ACC112 (cell line): ENCODE results near the gene PEX14.

Source experiments
- H2AFZ ChIP-seq: fragments of 200-600 bp; sonication (generic); one replicate; pipeline ENCODE4 v1.6.0; 2017; ENCODE audit warnings: antibody characterized with exemption, low read length; ENCODE audit not compliant: unreplicated experiment
- H3K27ac ChIP-seq: fragments of 200-600 bp; sonication (generic); 2 replicates; pipeline ENCODE4 v1.5.1; 2014; ENCODE audit warnings: low read depth, mild to moderate bottlenecking, antibody characterized with exemption, low read length, moderate library complexity
- H3K27me3 ChIP-seq: fragments of 200-600 bp; sonication (generic); 2 replicates; pipeline ENCODE4 v1.6.1; 2014; ENCODE audit warnings: mild to moderate bottlenecking, antibody characterized with exemption, low read length, moderate library complexity, mixed read lengths; ENCODE audit not compliant: insufficient read depth
- H3K36me3 ChIP-seq: fragments of 200-600 bp; sonication (generic); 2 replicates; pipeline ENCODE4 v1.6.1; 2016; ENCODE audit warnings: mild to moderate bottlenecking, antibody characterized with exemption, low read length, moderate library complexity, mixed read lengths; ENCODE audit not compliant: insufficient read depth
- H3K4me1 ChIP-seq: fragments of 200-600 bp; sonication (generic); one replicate; pipeline ENCODE4 v1.6.1; 2016; ENCODE audit warnings: low read length, mixed read lengths; ENCODE audit not compliant: insufficient read depth, unreplicated experiment, control insufficient read depth
- H3K4me3 ChIP-seq: fragments of 200-600 bp; sonication (generic); 2 replicates; pipeline ENCODE4 v1.5.1; 2014; ENCODE audit warnings: mild to moderate bottlenecking, low read depth, low read length
- H3K79me2 ChIP-seq: fragments of 200-600 bp; sonication (generic); one replicate; pipeline ENCODE4 v1.6.0; 2016; ENCODE audit warnings: low read length; ENCODE audit not compliant: control insufficient read depth, unreplicated experiment, insufficient read depth

PEX14 gene

GRCh38 chr1:10594595-10595223 is 120.0 kb downstream of the PEX14 start:
- no peaks in the 10 kb centered on the region for H3K27me3 ChIP-seq
- H3K27ac ChIP-seq: no peak overlapping the region
- peaks cover 10% of the 10 kb centered on the region for H3K4me1 ChIP-seq
- H3K4me3 ChIP-seq: no peak overlapping the region
- no peaks in the 10 kb centered on the region for H3K36me3 ChIP-seq
- no peak overlapping the region for H2AFZ ChIP-seq
- no peaks in the 10 kb centered on the region for H3K79me2 ChIP-seq

- Histone ChIP-seq H3K27me3 (no peaks in the 10 kb centered on the region), H2AFZ (no peak overlapping the region), H3K4me3 (no peak overlapping the region), H3K27ac (no peak overlapping the region), H3K36me3 (no peaks in the 10 kb centered on the region; the same call in 1 of the 2 replicates), H3K4me1 (peaks cover 14% of the 10 kb centered on the region), H3K79me2 (no peaks in the 10 kb centered on the region)
These were observed 122.0 kb downstream of the PEX14 start for GRCh38 chr1:10596780-10597179.

GRCh38 chr1:10597492-10598388 is 123.0 kb downstream of the PEX14 start:
- Histone ChIP-seq H2AFZ (no peak overlapping the region), H3K27me3 (no peaks in the 10 kb centered on the region), H3K4me3 (no peak overlapping the region), H3K36me3 (no peaks in the 10 kb centered on the region; the same call in 1 of the 2 replicates), H3K27ac (no peak overlapping the region), H3K79me2 (no peaks in the 10 kb centered on the region), H3K4me1 (peaks cover 14% of the 10 kb centered on the region)

GRCh38 chr1:10598389-10598702 is 123.6 kb downstream of the PEX14 start:
- Histone ChIP-seq H3K36me3 (no peaks in the 10 kb centered on the region; the same call in 1 of the 2 replicates), H2AFZ (no peak overlapping the region), H3K27ac (no peak overlapping the region), H3K4me1 (peaks cover 14% of the 10 kb centered on the region), H3K4me3 (no peak overlapping the region), H3K27me3 (no peaks in the 10 kb centered on the region), H3K79me2 (no peaks in the 10 kb centered on the region)

GRCh38 chr1:10599194-10599861 is 124.6 kb downstream of the PEX14 start:
- peaks cover 14% of the 10 kb centered on the region for H3K4me1 ChIP-seq
- no peaks in the 10 kb centered on the region for H3K79me2 ChIP-seq
- peak overlapping the region; percentile 11; the same call in 1 of the 2 replicates for H3K4me3 ChIP-seq
- peak overlapping the region; percentile 78 for H3K27ac ChIP-seq
- no peaks in the 10 kb centered on the region for H3K27me3 ChIP-seq
- peak overlapping the region; percentile 12 for H2AFZ ChIP-seq
- no peaks in the 10 kb centered on the region; the same call in 1 of the 2 replicates for H3K36me3 ChIP-seq

GRCh38 chr1:10601342-10602070 is 126.8 kb downstream of the PEX14 start:
- Histone ChIP-seq H3K4me1 (peaks cover 14% of the 10 kb centered on the region), H3K36me3 (no peaks in the 10 kb centered on the region; the same call in 1 of the 2 replicates), H2AFZ (no peak overlapping the region), H3K27ac (no peak overlapping the region), H3K27me3 (no peaks in the 10 kb centered on the region), H3K4me3 (no peak overlapping the region), H3K79me2 (no peaks in the 10 kb centered on the region)

- peaks cover 14% of the 10 kb centered on the region for H3K4me1 ChIP-seq
- H3K4me3 ChIP-seq: no peak overlapping the region
- H3K27ac ChIP-seq: no peak overlapping the region
- no peaks in the 10 kb centered on the region for H3K27me3 ChIP-seq
- no peaks in the 10 kb centered on the region for H3K79me2 ChIP-seq
- no peak overlapping the region for H2AFZ ChIP-seq
- no peaks in the 10 kb centered on the region; the same call in 1 of the 2 replicates for H3K36me3 ChIP-seq
These were observed 128.2 kb downstream of the PEX14 start for GRCh38 chr1:10602936-10603335.

GRCh38 chr1:10604966-10605365 is 130.2 kb downstream of the PEX14 start:
- Histone ChIP-seq H3K27me3 (no peaks in the 10 kb centered on the region), H3K79me2 (no peaks in the 10 kb centered on the region), H3K27ac (no peak overlapping the region), H3K36me3 (no peaks in the 10 kb centered on the region; the same call in 1 of the 2 replicates), H3K4me1 (peaks cover 1% of the 10 kb centered on the region), H2AFZ (no peak overlapping the region), H3K4me3 (no peak overlapping the region)

- H3K36me3 ChIP-seq: no peaks in the 10 kb centered on the region; the same call in 1 of the 2 replicates
- H2AFZ ChIP-seq: no peak overlapping the region
- H3K4me3 ChIP-seq: no peak overlapping the region
- no peaks in the 10 kb centered on the region for H3K79me2 ChIP-seq
- H3K27me3 ChIP-seq: no peaks in the 10 kb centered on the region
- no peak overlapping the region for H3K27ac ChIP-seq
- no peaks in the 10 kb centered on the region for H3K4me1 ChIP-seq
These were observed 131.3 kb downstream of the PEX14 start for GRCh38 chr1:10606064-10606463.

- Histone ChIP-seq H3K27me3 (no peaks in the 10 kb centered on the region), H3K4me1 (no peaks in the 10 kb centered on the region), H3K36me3 (no peaks in the 10 kb centered on the region), H3K27ac (no peak overlapping the region), H2AFZ (no peak overlapping the region), H3K79me2 (no peaks in the 10 kb centered on the region), H3K4me3 (no peak overlapping the region)
These were observed 132.5 kb downstream of the PEX14 start for GRCh38 chr1:10607228-10607627.
